ENCODE results near the gene OR52N5. TPM values are rescaled to one million over a fixed set of nuclear protein-coding genes. Genes with fewer than 3 reads are reported as not detected.

The OR52N5 gene
- total and polyA plus RNA-seq, 2 donors (not counting 1 experiment from before 2014, with no cell fraction given) = not detected

DNA sequence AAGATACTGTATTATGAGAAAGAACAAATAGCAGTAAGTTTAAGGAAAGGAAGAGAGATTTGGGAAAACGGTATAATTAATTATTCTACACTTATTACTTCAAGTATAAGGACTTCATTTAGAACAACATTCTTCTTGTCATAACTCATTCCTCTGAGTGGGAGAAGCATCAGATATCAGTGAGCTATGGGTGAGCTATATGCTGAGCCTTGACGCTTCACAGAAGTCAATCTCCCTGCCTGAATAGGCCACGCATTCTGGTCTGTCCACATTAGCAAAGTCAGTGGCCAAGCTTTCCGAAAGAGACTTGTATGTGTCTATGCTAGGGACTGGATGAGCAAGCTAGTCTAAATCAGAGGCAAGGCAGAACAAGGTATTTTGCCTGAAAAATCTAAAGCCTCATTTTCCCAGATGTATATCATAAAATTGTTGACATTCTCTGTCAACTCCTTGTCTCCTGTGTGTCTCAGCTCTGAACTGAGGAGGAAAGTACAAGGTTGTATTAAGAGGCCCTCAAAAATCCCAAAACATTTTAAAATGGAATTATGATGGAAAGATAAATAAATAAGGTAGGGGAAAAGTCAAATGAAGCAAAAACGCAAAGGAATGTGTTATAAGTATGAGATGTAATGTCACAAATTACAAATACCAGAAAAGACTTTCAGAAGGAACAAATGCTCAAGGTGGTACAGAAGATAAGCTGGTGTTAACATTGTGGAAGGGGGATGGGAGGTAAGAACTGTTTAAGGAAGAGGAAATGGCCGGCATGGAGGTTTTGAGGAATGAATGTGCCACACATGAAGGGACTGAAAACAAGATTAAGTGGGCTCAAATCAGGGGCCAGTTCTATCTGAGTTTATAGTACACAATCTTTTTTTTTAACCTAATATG is 27.0 kb upstream of the OR52N5 start:
- Mint-ChIP-seq H3K4me1 (peaks cover 12% of the 10 kb centered on the region), H3K27me3 (peaks cover 34% of the 10 kb centered on the region), H3K9me3 (ENCODE audit: insufficient read depth) (no peaks in the 10 kb centered on the region), H3K4me3 (no peak overlapping the region), H3K27ac (no peak overlapping the region)
- no peak for TF ChIP-seq EZH2 (IDR thresholded peaks at IDR 0.05; ENCODE audit: borderline replicate concordance, insufficient read depth, low read depth, low read length, poor library complexity, severe bottlenecking)
- TF ChIP-seq, protein P1, sequence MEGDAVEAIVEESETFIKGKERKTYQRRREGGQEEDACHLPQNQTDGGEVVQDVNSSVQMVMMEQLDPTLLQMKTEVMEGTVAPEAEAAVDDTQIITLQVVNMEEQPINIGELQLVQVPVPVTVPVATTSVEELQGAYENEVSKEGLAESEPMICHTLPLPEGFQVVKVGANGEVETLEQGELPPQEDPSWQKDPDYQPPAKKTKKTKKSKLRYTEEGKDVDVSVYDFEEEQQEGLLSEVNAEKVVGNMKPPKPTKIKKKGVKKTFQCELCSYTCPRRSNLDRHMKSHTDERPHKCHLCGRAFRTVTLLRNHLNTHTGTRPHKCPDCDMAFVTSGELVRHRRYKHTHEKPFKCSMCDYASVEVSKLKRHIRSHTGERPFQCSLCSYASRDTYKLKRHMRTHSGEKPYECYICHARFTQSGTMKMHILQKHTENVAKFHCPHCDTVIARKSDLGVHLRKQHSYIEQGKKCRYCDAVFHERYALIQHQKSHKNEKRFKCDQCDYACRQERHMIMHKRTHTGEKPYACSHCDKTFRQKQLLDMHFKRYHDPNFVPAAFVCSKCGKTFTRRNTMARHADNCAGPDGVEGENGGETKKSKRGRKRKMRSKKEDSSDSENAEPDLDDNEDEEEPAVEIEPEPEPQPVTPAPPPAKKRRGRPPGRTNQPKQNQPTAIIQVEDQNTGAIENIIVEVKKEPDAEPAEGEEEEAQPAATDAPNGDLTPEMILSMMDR (IDR thresholded peaks at IDR 0.05) = no peak
- ATAC-seq (ENCODE audit: low read depth) (no peak), DNase-seq (no peak)
- intact Hi-C loops (cut with micrococcal nuclease) = loop anchor here (2.0 kb wide), 1 partner anchor 1623 kb away; no protein-coding TSS in a partner anchor
- Histone ChIP-seq H3K9me3 (ENCODE audit: control extremely low read depth in 1 of 3, control insufficient read depth in 2 of 3, insufficient read depth in 1 of 3, low read length in 2 of 3) (no peaks in the 10 kb centered on the region), H3K27ac (ENCODE audit: low read length in 2 of 2) (no peak overlapping the region), H3K79me2 (ENCODE audit: control insufficient read depth, insufficient read depth, low read length) (no peaks in the 10 kb centered on the region), H3K36me3 (replicated peaks in 1 of 2; ENCODE audit: control extremely low read depth in 1 of 2, control insufficient read depth in 1 of 2, extremely low read depth in 1 of 2, insufficient read depth in 2 of 2, low read length in 1 of 2) (no peaks in the 10 kb centered on the region), H3K4me1 (ENCODE audit: control insufficient read depth in 2 of 2, insufficient read depth in 2 of 2, low read length in 2 of 2) (peaks cover 10 to 12% of the 10 kb centered on the region in 2 donors), H2AFZ (ENCODE audit: insufficient read depth, low read depth, low read length, poor library complexity, severe bottlenecking) (no peak overlapping the region), H3K4me2 (replicated peaks; ENCODE audit: low read depth, low read length, poor library complexity, severe bottlenecking) (no peak overlapping the region), H3K4me3 (ENCODE audit: control extremely low read depth in 1 of 5, extremely low read depth in 1 of 5, insufficient read depth in 1 of 5, low read depth in 2 of 5, low read length in 4 of 5) (no peak overlapping the region), H3K27me3 (replicated peaks in 1 of 4; ENCODE audit: control extremely low read depth in 1 of 4, control insufficient read depth in 3 of 4, insufficient read depth in 4 of 4, low read length in 3 of 4) (peaks cover 0 to 11% (median 9%) of the 10 kb centered on the region in 4 experiments), H4K20me1 (ENCODE audit: control insufficient read depth, insufficient read depth, low read length, poor library complexity, severe bottlenecking) (no peaks in the 10 kb centered on the region), H3K9ac (ENCODE audit: low read length) (no peak overlapping the region)
- CTCF ChIA-PET = interaction anchor here (0.6 to 3.1 kb wide), 13 partner anchors 12 to 1174 kb away, joined by 3 to 28 read pairs (median 4); partner anchors contain the start of genes OR51D1 and TRIM5
- POLR2A ChIA-PET = no interaction called here
- 95% methylated on average over 3 of the region's 6 CpGs for WGBS (ENCODE audit: insufficient coverage)

DNA sequence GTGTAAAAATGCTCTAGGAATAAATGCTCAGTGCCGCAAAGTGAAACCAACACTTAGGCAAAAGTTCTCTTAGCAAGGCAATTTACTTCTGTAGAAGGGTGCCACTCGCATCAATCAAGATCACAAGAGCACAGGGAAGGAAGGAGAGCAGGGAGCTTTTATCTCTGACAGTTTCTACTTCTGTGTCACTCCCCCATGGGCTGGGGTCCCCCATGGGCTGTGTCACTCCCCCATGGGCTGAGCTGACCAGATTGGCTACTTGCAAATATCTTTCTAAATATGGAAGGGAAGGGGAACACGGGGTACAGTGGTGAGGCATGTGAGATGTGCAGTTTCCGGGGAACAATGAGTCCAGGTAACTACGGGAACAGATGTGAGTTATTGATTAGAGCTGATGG is 26.0 kb upstream of the OR52N5 start:
- Histone ChIP-seq H3K36me3 (replicated peaks in 1 of 2; ENCODE audit: control extremely low read depth in 1 of 2, control insufficient read depth in 1 of 2, extremely low read depth in 1 of 2, insufficient read depth in 2 of 2, low read length in 1 of 2) (no peaks in the 10 kb centered on the region), H3K79me2 (ENCODE audit: control insufficient read depth, insufficient read depth, low read length) (no peaks in the 10 kb centered on the region), H3K27me3 (replicated peaks in 1 of 4; ENCODE audit: control extremely low read depth in 1 of 4, control insufficient read depth in 3 of 4, insufficient read depth in 4 of 4, low read length in 3 of 4) (peaks cover 0 to 11% (median 9%) of the 10 kb centered on the region in 4 experiments), H3K4me1 (ENCODE audit: control insufficient read depth in 2 of 2, insufficient read depth in 2 of 2, low read length in 2 of 2) (peaks cover 10 to 12% of the 10 kb centered on the region in 2 donors), H3K4me2 (replicated peaks; ENCODE audit: low read depth, low read length, poor library complexity, severe bottlenecking) (peak overlapping the region; percentile 86), H3K9me3 (ENCODE audit: control extremely low read depth in 1 of 3, control insufficient read depth in 2 of 3, insufficient read depth in 1 of 3, low read length in 2 of 3) (peaks cover 0 to 1% (median 0%) of the 10 kb centered on the region in 3 donors), H3K9ac (ENCODE audit: low read length) (peak overlapping the region; percentile 73), H4K20me1 (ENCODE audit: control insufficient read depth, insufficient read depth, low read length, poor library complexity, severe bottlenecking) (no peaks in the 10 kb centered on the region), H3K4me3 (ENCODE audit: control extremely low read depth in 1 of 5, extremely low read depth in 1 of 5, insufficient read depth in 1 of 5, low read depth in 2 of 5, low read length in 4 of 5) (peak overlapping the region; percentile 52 to 66 (median 64)), H2AFZ (ENCODE audit: insufficient read depth, low read depth, low read length, poor library complexity, severe bottlenecking) (peak overlapping the region; percentile 90), H3K27ac (ENCODE audit: low read length in 2 of 2) (no peak overlapping the region)
- no peak for DNase-seq
- no peak for ATAC-seq (ENCODE audit: low read depth)
- Mint-ChIP-seq H3K27ac (no peak overlapping the region), H3K9me3 (ENCODE audit: insufficient read depth) (no peaks in the 10 kb centered on the region), H3K4me3 (peak overlapping the region; percentile 91), H3K4me1 (peaks cover 12% of the 10 kb centered on the region), H3K27me3 (peaks cover 38% of the 10 kb centered on the region)
- 0% methylated on average over 3 of the region's 5 CpGs for WGBS (ENCODE audit: insufficient coverage)
- TF ChIP-seq, protein P1 (IDR thresholded peaks at IDR 0.05) = no peak
- TF ChIP-seq EZH2 (IDR thresholded peaks at IDR 0.05; ENCODE audit: borderline replicate concordance, insufficient read depth, low read depth, low read length, poor library complexity, severe bottlenecking) = no peak
- intact Hi-C loops (cut with micrococcal nuclease) = loop anchor here (2.0 kb wide), 1 partner anchor 1622 kb away; no protein-coding TSS in a partner anchor
- CTCF ChIA-PET = interaction anchor here (0.8 to 3.1 kb wide), 11 partner anchors 10 to 1172 kb away, joined by 3 to 28 read pairs (median 6); partner anchors contain the start of genes OR51D1 and TRIM5
- POLR2A ChIA-PET = no interaction called here
